ENCODE measurements around the gene CYP8B1.

The CYP8B1 gene

DNA sequence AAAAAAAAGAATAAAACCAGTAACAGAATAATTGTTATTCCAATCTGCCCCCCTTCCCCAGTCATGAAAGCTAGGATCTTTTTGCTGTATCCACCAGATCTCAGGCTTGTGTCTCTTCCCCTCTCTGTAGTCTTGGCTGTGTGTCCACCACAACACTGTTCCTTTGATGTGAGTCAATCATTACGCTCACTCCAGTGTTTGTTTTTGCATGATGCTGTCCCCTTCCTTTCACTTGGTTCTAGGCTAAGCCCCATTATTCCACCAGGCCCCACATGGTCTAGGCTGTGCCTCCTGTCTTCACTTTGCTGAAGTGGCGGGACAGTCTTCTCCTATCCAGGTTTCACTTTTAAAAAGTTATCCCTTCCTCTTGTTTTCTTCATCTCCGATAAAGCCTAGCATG, 52.9 kb downstream of the CYP8B1 start:
- in situ Hi-C loops (cut with MboI; ENCODE audit: low pct_unique_long_range_greater_than_20kb, low sequenced_read_pairs, unreplicated experiment) = no loop called here
- DNase-seq (ENCODE audit: low spot score) = no peak
- TF ChIP-seq, protein P1, sequence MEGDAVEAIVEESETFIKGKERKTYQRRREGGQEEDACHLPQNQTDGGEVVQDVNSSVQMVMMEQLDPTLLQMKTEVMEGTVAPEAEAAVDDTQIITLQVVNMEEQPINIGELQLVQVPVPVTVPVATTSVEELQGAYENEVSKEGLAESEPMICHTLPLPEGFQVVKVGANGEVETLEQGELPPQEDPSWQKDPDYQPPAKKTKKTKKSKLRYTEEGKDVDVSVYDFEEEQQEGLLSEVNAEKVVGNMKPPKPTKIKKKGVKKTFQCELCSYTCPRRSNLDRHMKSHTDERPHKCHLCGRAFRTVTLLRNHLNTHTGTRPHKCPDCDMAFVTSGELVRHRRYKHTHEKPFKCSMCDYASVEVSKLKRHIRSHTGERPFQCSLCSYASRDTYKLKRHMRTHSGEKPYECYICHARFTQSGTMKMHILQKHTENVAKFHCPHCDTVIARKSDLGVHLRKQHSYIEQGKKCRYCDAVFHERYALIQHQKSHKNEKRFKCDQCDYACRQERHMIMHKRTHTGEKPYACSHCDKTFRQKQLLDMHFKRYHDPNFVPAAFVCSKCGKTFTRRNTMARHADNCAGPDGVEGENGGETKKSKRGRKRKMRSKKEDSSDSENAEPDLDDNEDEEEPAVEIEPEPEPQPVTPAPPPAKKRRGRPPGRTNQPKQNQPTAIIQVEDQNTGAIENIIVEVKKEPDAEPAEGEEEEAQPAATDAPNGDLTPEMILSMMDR (IDR thresholded peaks at IDR 0.05; ENCODE audit: extremely low read depth, insufficient read depth, missing control alignments) = no peak
